Neural crest cell (in vitro differentiated cells): ENCODE measurements around the gene RFTN2. TPM values are rescaled to one million over a fixed set of nuclear protein-coding genes. Genes with fewer than 3 reads are reported as not detected.

Source experiments
- DNase-seq: peaks from one replicate; pipeline ENCODE4 v3.0.0; 2021; ENCODE audit warnings: low read depth, mixed read lengths, low spot score
- H3K27ac Mint-ChIP-seq: one replicate; pipeline ENCODE4 v1.8.0; 2021; ENCODE audit warnings: mild to moderate bottlenecking, mixed read lengths; ENCODE audit not compliant: unreplicated experiment
- H3K27me3 Mint-ChIP-seq: 2 replicates; pipeline ENCODE4 v1.8.0; 2021; ENCODE audit warnings: low read depth, mild to moderate bottlenecking, mixed read lengths
- H3K36me3 Mint-ChIP-seq: 2 replicates; pipeline ENCODE4 v1.8.0; 2021; ENCODE audit warnings: low read depth, mild to moderate bottlenecking, mixed read lengths
- H3K4me1 Mint-ChIP-seq: 2 replicates; pipeline ENCODE4 v1.8.0; 2021; ENCODE audit warnings: mixed read lengths
- H3K4me3 Mint-ChIP-seq: one replicate; pipeline ENCODE4 v1.8.0; 2021; ENCODE audit warnings: mild to moderate bottlenecking, mixed read lengths
- H3K9me3 Mint-ChIP-seq: 2 replicates; pipeline ENCODE4 v1.8.0; 2021; ENCODE audit warnings: mixed read lengths
- CTCF ChIP-seq: fragments of 200-600 bp; sonication (generic); conservative IDR thresholded peaks from 2 replicates; pipeline ENCODE4 v1.5.0; 2021; ENCODE audit warnings: antibody characterized with exemption, mild to moderate bottlenecking
- total RNA-seq: library from RNA; stranded (reverse); gene quantifications from 2 replicates; pipeline ENCODE4 v1.2.1, GENCODE V29; 2021

RFTN2 gene
- total RNA-seq, 1 donor from 2014 or later = 16.0 TPM

DNA sequence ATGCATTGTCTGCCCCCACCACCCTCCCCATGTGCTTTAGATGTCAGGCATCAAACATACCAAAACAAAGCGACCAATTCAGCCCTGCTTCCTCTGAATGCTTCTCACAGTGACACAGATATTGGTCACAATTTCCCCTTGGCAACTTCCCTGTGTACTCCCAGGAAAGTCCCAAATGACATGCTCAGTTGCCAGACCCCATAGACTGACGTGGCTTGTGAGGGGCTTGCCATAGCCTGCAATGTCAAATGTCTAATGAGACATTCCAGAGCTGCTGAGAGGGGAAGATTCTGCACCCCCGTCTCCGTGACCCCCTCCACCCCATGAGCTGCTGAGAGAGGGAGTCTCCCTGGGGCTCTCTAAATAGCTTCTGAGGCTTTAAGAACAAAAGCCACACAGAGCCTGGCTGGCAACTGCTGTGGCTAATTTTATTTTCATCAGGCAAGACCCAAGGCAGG lies 47.3 kb downstream of the RFTN2 start:
- Mint-ChIP-seq H3K27ac (peak overlapping the region; percentile 98), H3K36me3 (peaks cover 32% of the 10 kb centered on the region), H3K27me3 (no peaks in the 10 kb centered on the region), H3K4me1 (peaks cover 24% of the 10 kb centered on the region), H3K4me3 (peak overlapping the region; percentile 79), H3K9me3 (peaks cover 3% of the 10 kb centered on the region)
- TF ChIP-seq CTCF = no peak
- peak; percentile 26 for DNase-seq

GRCh38 chr2:197626965-197627625 lies 48.3 kb downstream of the RFTN2 start:
- Mint-ChIP-seq H3K4me3 (peak overlapping the region; percentile 7), H3K9me3 (peaks cover 8% of the 10 kb centered on the region), H3K4me1 (peaks cover 28% of the 10 kb centered on the region), H3K36me3 (peaks cover 30% of the 10 kb centered on the region), H3K27ac (peak overlapping the region; percentile 60), H3K27me3 (no peaks in the 10 kb centered on the region)
- DNase-seq = no peak
- no peak for TF ChIP-seq CTCF

DNA sequence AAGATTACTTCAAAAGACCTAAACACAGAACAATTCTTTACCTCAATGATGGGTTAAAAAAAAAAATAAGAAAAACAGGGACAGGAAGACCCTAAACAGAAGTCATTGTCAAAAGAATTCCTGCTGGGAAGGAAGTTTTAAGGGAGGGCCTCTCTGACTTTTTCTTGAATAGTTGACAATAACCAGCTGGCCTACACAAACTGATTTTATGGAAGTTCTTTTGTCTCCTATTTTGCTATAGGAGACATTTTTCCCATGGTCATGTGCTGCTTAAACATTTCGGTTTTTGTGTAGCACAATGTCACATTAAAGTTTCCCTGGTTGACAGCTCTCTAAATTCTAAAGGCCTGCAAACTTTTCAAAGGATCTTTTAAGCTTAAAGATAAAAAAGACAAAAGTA lies 55.3 kb downstream of the RFTN2 start:
- Mint-ChIP-seq H3K9me3 (peaks cover 6% of the 10 kb centered on the region), H3K4me3 (no peak overlapping the region), H3K36me3 (peaks cover 27% of the 10 kb centered on the region), H3K27me3 (no peaks in the 10 kb centered on the region), H3K4me1 (peaks cover 30% of the 10 kb centered on the region), H3K27ac (no peak overlapping the region)
- TF ChIP-seq CTCF = no peak
- no peak for DNase-seq

- no peak overlapping the region for H3K4me3 Mint-ChIP-seq
- peaks cover 27% of the 10 kb centered on the region for H3K36me3 Mint-ChIP-seq
- H3K27ac Mint-ChIP-seq = no peak overlapping the region
- H3K4me1 Mint-ChIP-seq = peaks cover 25% of the 10 kb centered on the region
- no peaks in the 10 kb centered on the region for H3K27me3 Mint-ChIP-seq
- TF ChIP-seq CTCF = no peak
- no peak for DNase-seq
- no peaks in the 10 kb centered on the region for H3K9me3 Mint-ChIP-seq
Measured at GRCh38 chr2:197615016-197615652, 60.3 kb downstream of the RFTN2 start.

GRCh38 chr2:197614532-197614931 lies 60.9 kb downstream of the RFTN2 start:
- H3K27ac Mint-ChIP-seq = no peak overlapping the region

More at GRCh38 chr2:197614532-197614931, 60.9 kb downstream of the RFTN2 start:
- peaks cover 33% of the 10 kb centered on the region for H3K36me3 Mint-ChIP-seq
- no peak for TF ChIP-seq CTCF
- H3K9me3 Mint-ChIP-seq = peaks cover under 1% of the 10 kb centered on the region
- H3K4me1 Mint-ChIP-seq = peaks cover 19% of the 10 kb centered on the region
- no peaks in the 10 kb centered on the region for H3K27me3 Mint-ChIP-seq
- no peak for DNase-seq
- H3K4me3 Mint-ChIP-seq = no peak overlapping the region
